ENCODE results near the gene AKT1.

DNA sequence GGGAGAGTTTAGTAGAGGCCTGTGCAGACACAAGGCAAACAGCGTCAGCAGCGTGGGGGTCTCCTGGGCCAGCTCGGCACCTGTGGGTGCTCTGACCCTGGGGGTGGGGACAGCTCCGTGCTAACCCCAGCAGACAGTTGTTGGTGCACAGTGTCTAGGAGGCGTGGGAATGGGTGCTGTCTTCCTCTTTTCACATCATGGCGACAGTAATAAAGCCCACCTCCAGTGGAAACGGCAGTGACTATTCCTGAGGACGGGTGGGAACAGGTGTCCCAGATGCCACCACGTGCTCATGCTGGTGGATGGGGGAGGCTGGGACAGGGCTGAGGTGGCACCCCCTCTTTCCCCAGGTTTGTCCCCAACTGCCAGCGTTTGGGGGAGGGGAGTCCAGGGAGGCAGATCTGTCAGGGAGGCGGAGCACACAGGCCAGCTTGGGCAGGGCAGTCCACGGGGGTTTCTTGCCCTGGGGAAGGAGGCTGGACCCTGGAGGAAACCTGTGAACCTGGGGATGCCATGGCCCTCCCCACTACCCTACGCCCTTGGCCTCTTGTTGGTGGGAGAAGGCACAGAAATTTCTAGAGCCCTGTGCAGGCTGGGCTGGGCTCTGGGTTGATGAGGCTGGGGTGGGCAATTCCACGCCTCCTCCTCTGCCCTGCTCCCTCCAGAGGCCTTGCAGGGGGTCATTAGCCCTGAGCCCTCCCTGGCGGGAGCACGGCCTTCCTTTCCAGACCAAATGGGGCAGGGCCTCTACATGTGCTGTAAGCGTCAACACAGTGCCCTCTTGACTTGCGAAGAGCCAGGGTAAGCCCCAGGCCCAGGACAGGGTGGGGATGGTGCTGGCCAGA lies 9.2 kb upstream of the AKT1 start:
- no peak for TF ChIP-seq POLR2A (IDR thresholded peaks at IDR 0.05)
- TF ChIP-seq, protein P1, sequence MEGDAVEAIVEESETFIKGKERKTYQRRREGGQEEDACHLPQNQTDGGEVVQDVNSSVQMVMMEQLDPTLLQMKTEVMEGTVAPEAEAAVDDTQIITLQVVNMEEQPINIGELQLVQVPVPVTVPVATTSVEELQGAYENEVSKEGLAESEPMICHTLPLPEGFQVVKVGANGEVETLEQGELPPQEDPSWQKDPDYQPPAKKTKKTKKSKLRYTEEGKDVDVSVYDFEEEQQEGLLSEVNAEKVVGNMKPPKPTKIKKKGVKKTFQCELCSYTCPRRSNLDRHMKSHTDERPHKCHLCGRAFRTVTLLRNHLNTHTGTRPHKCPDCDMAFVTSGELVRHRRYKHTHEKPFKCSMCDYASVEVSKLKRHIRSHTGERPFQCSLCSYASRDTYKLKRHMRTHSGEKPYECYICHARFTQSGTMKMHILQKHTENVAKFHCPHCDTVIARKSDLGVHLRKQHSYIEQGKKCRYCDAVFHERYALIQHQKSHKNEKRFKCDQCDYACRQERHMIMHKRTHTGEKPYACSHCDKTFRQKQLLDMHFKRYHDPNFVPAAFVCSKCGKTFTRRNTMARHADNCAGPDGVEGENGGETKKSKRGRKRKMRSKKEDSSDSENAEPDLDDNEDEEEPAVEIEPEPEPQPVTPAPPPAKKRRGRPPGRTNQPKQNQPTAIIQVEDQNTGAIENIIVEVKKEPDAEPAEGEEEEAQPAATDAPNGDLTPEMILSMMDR (IDR thresholded peaks at IDR 0.05) = no peak
